Panc1 (cell line): ENCODE data around the gene SLC4A5. TPM values are rescaled to one million over a fixed set of nuclear protein-coding genes. Genes with fewer than 3 reads are reported as not detected.

Experiments
- ATAC-seq: fragments of 200-7000 bp; cut with Tn5 transposase; 2 replicates; pipeline ENCODE4 v1.9.1; 2020; ENCODE audit warnings: mild to moderate bottlenecking, moderate library complexity
- BruUV-seq: library from RNA; stranded (reverse); fragments of 400-500 nt; replicated peaks from 2 replicates; lab custom pipeline; 2021; lab: Mats Ljungman, UMichigan
- CTCF ChIA-PET: fragments of 300-600 bp; sonication (Branson Sonifier 250); formaldehyde crosslinking; loops from one replicate; lab custom pipeline; 2022; ENCODE audit warnings: antibody characterized with exemption; lab: Charles Lee
- POLR2A ChIA-PET: fragments of 300-600 bp; sonication (Branson Sonifier 250); formaldehyde crosslinking; loops from one replicate; lab custom pipeline; 2022; ENCODE audit warnings: antibody characterized with exemption; lab: Charles Lee
- DNase-seq: peaks from one replicate; pipeline ENCODE4 v3.0.0-alpha.2; 2010; ENCODE audit warnings: low read depth, low spot score
- H3K27ac ChIP-seq: 2 replicates; pipeline ENCODE4 v1.5.1; 2011; ENCODE audit warnings: mild to moderate bottlenecking, low read length, inconsistent platforms
- H3K27me3 ChIP-seq: fragments of 200-500 bp; sonication (Bioruptor generic); 2 replicates; pipeline ENCODE4 v1.6.0; 2014; ENCODE audit warnings: low read length, inconsistent platforms; ENCODE audit not compliant: control insufficient read depth, insufficient read depth
- H3K36me3 ChIP-seq: fragments of 200-500 bp; sonication (Bioruptor generic); 2 replicates; pipeline ENCODE4 v1.5.1; 2014; ENCODE audit warnings: inconsistent platforms, mild to moderate bottlenecking, low read length, moderate library complexity; ENCODE audit not compliant: control insufficient read depth, insufficient read depth
- H3K4me1 ChIP-seq: 2 replicates; pipeline ENCODE4 v1.5.1; 2011; ENCODE audit warnings: inconsistent platforms, mild to moderate bottlenecking, low read length, moderate library complexity; ENCODE audit not compliant: control insufficient read depth, insufficient read depth
- H3K4me3 ChIP-seq, 2 experiments: 2 replicates each; pipeline ENCODE4 v1.5.1; 2011 to 2012; ENCODE audit warnings: low read depth in 2 of 2, low read length in 2 of 2, mild to moderate bottlenecking in 2 of 2, inconsistent platforms in 1 of 2, moderate library complexity in 1 of 2
- H3K9me3 ChIP-seq: fragments of 200-500 bp; sonication (Bioruptor generic); 2 replicates; pipeline ENCODE4 v1.5.1; 2014; ENCODE audit warnings: low read depth, mild to moderate bottlenecking, inconsistent platforms, low read length, moderate library complexity; ENCODE audit not compliant: control insufficient read depth, insufficient read depth
- POLR2AphosphoS5 ChIP-seq: IDR thresholded peaks from 2 replicates; pipeline ENCODE4 v1.6.1; 2012; ENCODE audit warnings: mild to moderate bottlenecking, low read depth, low read length, moderate library complexity
- REST ChIP-seq, 2 experiments: IDR thresholded peaks; 2 replicates each; pipeline ENCODE4 v1.6.1; 2011 to 2012; ENCODE audit warnings: low read depth in 2 of 2, control low read depth in 1 of 2, low read length in 1 of 2, mild to moderate bottlenecking in 1 of 2, moderate library complexity in 1 of 2; ENCODE audit not compliant: insufficient read depth in 1 of 2
- SIN3A ChIP-seq: IDR thresholded peaks from 2 replicates; pipeline ENCODE4 v1.6.1; 2012; ENCODE audit warnings: low read depth, mild to moderate bottlenecking, low read length, moderate library complexity, borderline replicate concordance; ENCODE audit not compliant: insufficient read depth
- TCF7L2 ChIP-seq: IDR thresholded peaks from 2 replicates; pipeline ENCODE4 v1.6.1; 2011; ENCODE audit warnings: mild to moderate bottlenecking, low read depth, low read length, inconsistent platforms
- in situ Hi-C: cut with HindIII; loops from 2 replicates; pipeline ENCODE4 v1.10.0; 2016; ENCODE audit warnings: low sequenced_read_pairs, low pct_unique_long_range_greater_than_20kb
- intact Hi-C: fragments of 100-400 bp; cut with micrococcal nuclease; formaldehyde crosslinking; loops from one replicate; pipeline ENCODE4 v1.10.0; 2022; ENCODE audit not compliant: unreplicated experiment
- total RNA-seq: library from RNA; stranded (reverse); gene quantifications from one replicate; pipeline ENCODE4 v1.2.1, GENCODE V29; 2021; ENCODE audit not compliant: unreplicated experiment
- TF ChIP-seq, protein P1 (sequence below): fragments of 450-650 bp; IDR thresholded peaks from 2 replicates; pipeline ENCODE4 v1.5.1; 2017; ENCODE audit warnings: mild to moderate bottlenecking

The SLC4A5 gene
- total RNA-seq, 1 experiment from 2014 or later, result 1.2 TPM

GRCh38 chr2:74293191-74293991 is 49.8 kb downstream of the SLC4A5 start:
- no peaks in the 10 kb centered on the region for H3K36me3 ChIP-seq
- no peak overlapping the region for H3K27ac ChIP-seq
- no peaks in the 10 kb centered on the region for H3K4me1 ChIP-seq
- H3K9me3 ChIP-seq, result no peaks in the 10 kb centered on the region
- H3K27me3 ChIP-seq, result no peaks in the 10 kb centered on the region
- TF ChIP-seq TCF7L2 (no peak), SIN3A (no peak), POLR2AphosphoS5 (no peak), REST (IDR thresholded peaks at IDR 0.05; ENCODE audit: insufficient read depth in 1 of 2, low read depth in 2 of 2, low read length in 1 of 2) (no peak)
- TF ChIP-seq, protein P1, sequence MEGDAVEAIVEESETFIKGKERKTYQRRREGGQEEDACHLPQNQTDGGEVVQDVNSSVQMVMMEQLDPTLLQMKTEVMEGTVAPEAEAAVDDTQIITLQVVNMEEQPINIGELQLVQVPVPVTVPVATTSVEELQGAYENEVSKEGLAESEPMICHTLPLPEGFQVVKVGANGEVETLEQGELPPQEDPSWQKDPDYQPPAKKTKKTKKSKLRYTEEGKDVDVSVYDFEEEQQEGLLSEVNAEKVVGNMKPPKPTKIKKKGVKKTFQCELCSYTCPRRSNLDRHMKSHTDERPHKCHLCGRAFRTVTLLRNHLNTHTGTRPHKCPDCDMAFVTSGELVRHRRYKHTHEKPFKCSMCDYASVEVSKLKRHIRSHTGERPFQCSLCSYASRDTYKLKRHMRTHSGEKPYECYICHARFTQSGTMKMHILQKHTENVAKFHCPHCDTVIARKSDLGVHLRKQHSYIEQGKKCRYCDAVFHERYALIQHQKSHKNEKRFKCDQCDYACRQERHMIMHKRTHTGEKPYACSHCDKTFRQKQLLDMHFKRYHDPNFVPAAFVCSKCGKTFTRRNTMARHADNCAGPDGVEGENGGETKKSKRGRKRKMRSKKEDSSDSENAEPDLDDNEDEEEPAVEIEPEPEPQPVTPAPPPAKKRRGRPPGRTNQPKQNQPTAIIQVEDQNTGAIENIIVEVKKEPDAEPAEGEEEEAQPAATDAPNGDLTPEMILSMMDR, result no peak
- ATAC-seq, result no peak
- in situ Hi-C loops, result no loop called here
- H3K4me3 ChIP-seq, result no peak overlapping the region
- BruUV-seq, result no TSS peak
- ChIA-PET POLR2A (no interaction called here), CTCF (no interaction called here)
- intact Hi-C loops, result no loop called here
- DNase-seq, result no peak

- DNase-seq (no peak), ATAC-seq (no peak)
- ChIA-PET POLR2A (interaction anchor here (0.6 kb wide), 1 partner anchor 18 kb away, joined by 8 read pairs; no protein-coding TSS in a partner anchor), CTCF (no interaction called here)
- no peak overlapping the region for H3K27ac ChIP-seq
- BruUV-seq, result no TSS peak
- in situ Hi-C loops (no loop called here), intact Hi-C loops (no loop called here)
- no peaks in the 10 kb centered on the region for H3K9me3 ChIP-seq
- no peak overlapping the region for H3K4me3 ChIP-seq
- 0 out of 2 replicates have a peak, but pooled peaks cover 3% of the 10 kb centered on the region for H3K27me3 ChIP-seq
- H3K36me3 ChIP-seq, result no peaks in the 10 kb centered on the region
- H3K4me1 ChIP-seq, result no peaks in the 10 kb centered on the region
- TF ChIP-seq REST (IDR thresholded peaks at IDR 0.05; ENCODE audit: insufficient read depth in 1 of 2, low read depth in 2 of 2, low read length in 1 of 2), result no peak
- TF ChIP-seq SIN3A, result no peak
- TF ChIP-seq TCF7L2, result no peak
- no peak for TF ChIP-seq POLR2AphosphoS5
- TF ChIP-seq, protein P1, result no peak
Measured at GRCh38 chr2:74292751-74293150, 50.5 kb downstream of the SLC4A5 start.
